A549 treated with DMSO at 1 μM for 4 hours (cell line): ENCODE measurements around the gene CENPN. TPM values are rescaled to one million over a fixed set of nuclear protein-coding genes. Genes with fewer than 3 reads are reported as not detected.

Experiments
- total RNA-seq: library from RNA; stranded (reverse); fragments of 200-300 nt; extraction: Qiagen RNA extraction; gene quantifications from 5 replicates; pipeline ENCODE4 v1.2.3, GENCODE V29; 2022; ENCODE audit warnings: low read depth

CENPN gene, protein sequence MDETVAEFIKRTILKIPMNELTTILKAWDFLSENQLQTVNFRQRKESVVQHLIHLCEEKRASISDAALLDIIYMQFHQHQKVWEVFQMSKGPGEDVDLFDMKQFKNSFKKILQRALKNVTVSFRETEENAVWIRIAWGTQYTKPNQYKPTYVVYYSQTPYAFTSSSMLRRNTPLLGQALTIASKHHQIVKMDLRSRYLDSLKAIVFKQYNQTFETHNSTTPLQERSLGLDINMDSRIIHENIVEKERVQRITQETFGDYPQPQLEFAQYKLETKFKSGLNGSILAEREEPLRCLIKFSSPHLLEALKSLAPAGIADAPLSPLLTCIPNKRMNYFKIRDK
- 69.2 to 116 TPM (median 72.9 TPM) in 5 replicates for total RNA-seq

DNA sequence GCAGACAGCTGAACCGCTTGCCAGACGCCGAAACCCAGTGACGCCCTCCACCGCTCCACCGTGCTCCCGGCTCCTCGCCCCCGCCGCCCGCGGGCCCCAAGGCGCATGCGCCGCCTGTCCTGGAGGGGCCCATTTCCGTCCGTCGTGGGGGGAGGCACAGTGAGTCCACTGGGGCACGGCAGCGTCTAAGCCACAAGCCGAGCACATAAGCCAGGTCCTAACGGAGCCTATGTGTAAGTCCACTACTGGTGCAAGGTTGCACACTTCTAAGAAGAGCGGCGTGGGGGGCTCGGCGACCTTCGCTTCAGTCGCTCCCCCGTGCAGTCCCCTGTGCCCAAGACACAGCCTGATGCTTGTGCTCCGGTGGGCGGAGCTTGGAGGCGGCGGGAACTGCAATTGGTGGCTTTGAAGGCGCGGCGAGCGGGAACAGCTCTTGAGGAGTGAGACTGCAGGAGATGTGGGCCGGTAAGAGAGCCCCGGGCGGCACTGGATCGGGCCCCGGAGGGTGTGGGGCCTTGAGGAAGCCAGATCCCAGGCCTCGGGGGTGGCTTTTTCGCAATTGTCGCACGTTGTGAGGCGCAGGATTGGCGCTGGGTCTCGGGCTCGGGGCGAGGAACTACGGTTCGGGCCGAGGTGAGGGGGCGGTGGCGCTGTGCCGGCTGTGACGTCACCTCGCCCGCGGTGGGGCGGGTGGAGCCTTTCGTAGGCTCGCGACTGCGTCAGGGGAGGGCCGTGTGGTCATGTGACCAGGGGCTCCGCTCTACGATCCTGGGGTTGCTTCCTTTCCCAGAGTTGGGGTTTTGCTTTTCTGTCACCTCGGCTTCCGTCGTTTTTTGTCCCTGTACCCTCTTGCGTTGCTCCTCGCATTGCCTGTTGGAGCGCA is at the start of gene CENPN, which contains the start of gene CMC2:
CENPN (plus strand) TSS at position 402 of the 883 bp plus-strand sequence. CDS start 4,726 bp downstream, outside the sequence.
CMC2 (minus strand) TSS at position 73 of the 883 bp plus-strand sequence. CDS start 9,491 bp downstream, outside the sequence.

DNA sequence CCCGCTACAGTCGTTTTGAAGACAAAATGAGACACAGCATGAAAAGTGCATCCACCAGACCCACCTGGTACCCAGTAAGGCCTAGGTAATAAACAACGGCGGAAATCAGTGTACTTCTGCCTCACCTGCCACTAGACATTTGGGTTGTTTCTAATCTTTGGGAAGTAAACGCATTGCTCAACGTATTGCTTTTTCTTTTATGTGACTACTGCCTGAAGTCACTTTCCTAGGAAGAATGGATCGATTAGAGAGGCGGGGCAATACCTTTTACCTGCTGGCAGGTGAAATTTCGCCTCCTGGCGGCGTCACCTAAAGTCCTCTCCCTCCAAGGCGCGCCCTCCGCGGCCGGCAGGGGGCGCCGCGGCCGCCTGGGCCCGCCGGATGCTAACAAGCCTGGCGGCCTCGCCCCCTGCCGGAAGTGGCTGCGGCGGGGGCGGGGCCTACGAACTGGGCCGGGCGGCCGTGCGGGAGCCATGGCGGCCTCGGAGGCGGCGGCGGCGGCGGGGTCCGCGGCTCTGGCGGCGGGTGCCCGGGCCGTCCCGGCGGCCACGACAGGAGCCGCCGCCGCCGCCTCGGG is 28.5 kb downstream of the CENPN start, which contains the start of gene ATMIN:
ATMIN (plus strand) TSS at position 445 of the 577 bp plus-strand sequence; CDS start at position 474, 29 bp downstream.

DNA sequence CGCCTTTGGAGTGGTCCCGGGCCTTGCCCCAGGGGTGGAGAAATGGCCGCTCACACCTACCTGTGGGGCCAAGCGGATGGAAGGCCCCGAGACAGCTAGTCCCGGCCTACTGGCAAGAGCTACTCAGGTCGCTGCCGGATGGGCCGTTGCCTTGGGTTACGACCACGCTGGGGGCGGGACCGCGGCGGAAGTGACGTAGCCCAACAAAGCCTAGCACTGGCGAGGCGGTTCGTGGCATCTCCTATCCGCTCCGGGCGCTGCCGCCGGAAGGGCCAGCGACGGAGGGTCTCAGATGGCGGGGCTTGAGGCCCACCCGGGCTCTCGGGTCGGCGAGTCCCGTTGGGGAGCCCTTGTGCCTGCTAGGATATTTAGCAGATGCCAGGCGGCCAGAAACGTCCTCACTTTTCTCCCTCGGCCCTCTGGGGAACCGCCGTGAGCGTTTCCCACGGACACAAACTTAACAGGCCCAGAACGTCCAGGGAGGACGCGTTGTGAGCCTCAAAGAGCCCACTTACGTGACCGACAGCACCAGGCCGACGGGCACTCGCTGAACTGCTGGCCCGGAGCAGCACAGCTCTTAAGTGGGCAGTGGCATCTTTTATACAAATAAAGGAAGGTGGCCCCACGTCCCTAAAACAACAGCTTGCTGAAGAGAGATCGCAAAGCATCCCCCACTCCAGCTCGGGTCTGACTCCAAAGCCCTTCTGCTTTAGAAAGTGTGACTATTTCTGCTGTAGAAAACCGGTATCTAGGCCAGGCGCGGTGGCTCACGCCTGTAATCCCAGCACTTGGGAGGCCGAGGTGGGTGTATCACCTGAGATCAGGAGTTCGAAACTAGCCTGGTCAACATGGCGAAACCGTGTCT is 70.3 kb downstream of the CENPN start, which contains the start of gene C16orf46:
C16orf46 (minus strand) TSS at position 163 of the 865 bp plus-strand sequence. CDS start 13,283 bp downstream, outside the sequence.

Other genes with a start within 250 kb of the CENPN start
- 0.33 to 0.55 TPM (median 0.39 TPM) in 5 replicates for gene CDYL2, start 202.6 kb upstream of the CENPN start, total RNA-seq
- gene CMC2, start 329 bp upstream of the CENPN start, total RNA-seq: 120 to 149 TPM (median 134 TPM) in 5 replicates
- gene ATMIN, start 28.6 kb downstream of the CENPN start, total RNA-seq: 29.2 to 38.5 TPM (median 36.0 TPM) in 5 replicates
- gene C16orf46, start 70.0 kb downstream of the CENPN start, total RNA-seq: 0.57 to 1.6 TPM (median 0.92 TPM) in 5 replicates
- 52.3 to 68.0 TPM (median 61.2 TPM) in 5 replicates for gene GCSH, start 89.2 kb downstream of the CENPN start, total RNA-seq
- 1.0 to 1.6 TPM (median 1.5 TPM) in 5 replicates for gene BCO1, start 231.5 kb downstream of the CENPN start, total RNA-seq